Esophagus mucosa (tissue), 1 donor: Measurements from ENCODE around the gene NPIPA7. TPM values are rescaled to one million over a fixed set of nuclear protein-coding genes. Genes with fewer than 3 reads are reported as not detected.
A peak's percentile ranks its signal among the peaks of the same experiment; 100 is the strongest.
"Not testable (repeated sequence)": the region's sequence is repeated elsewhere in the genome, so short reads cannot be mapped to it uniquely, and the experiment has no call there.

ENCODE experiments used
- ATAC-seq: fragments of 200-7000 bp; cut with Tn5 transposase; one replicate; pipeline ENCODE4 v1.9.1; 2020
- total RNA-seq: library from RNA; stranded (reverse); gene quantifications from one replicate; pipeline ENCODE4 v1.2.4, GENCODE V29; 2023
- donor health status: DM: yes; HTN: yes; CAD: no.

Gene NPIPA7
- total RNA-seq, 1 donor from 2014 or later: 9.4 TPM

- ATAC-seq: not testable (repeated sequence)
These were observed 41.6 kb downstream of the NPIPA7 start for GRCh38 chr16:16420515-16420914.

GRCh38 chr16:16425146-16425545 is 46.2 kb downstream of the NPIPA7 start:
- not testable (repeated sequence) for ATAC-seq

- not testable (repeated sequence) for ATAC-seq
These were observed 52.2 kb downstream of the NPIPA7 start for GRCh38 chr16:16431135-16431534.

GRCh38 chr16:16434711-16435110 is 55.8 kb downstream of the NPIPA7 start:
- ATAC-seq: not testable (repeated sequence)

GRCh38 chr16:16441401-16441800 is 62.5 kb downstream of the NPIPA7 start:
- ATAC-seq: peak; percentile 87

Other genes with a start within 250 kb of the NPIPA7 start
- 0.08 TPM for gene ABCC6, start 155.6 kb upstream of the NPIPA7 start, total RNA-seq
- gene NOMO3, start 146.6 kb upstream of the NPIPA7 start, total RNA-seq: 11.9 TPM